Endothelial cell of umbilical vein (primary cell): ENCODE results near the gene RAMACL. TPM values are rescaled to one million over a fixed set of nuclear protein-coding genes. Genes with fewer than 3 reads are reported as not detected.

ENCODE experiments used
- BruUV-seq: library from RNA; stranded (reverse); fragments of 400-500 nt; replicated peaks from 2 replicates; lab custom pipeline; 2021; lab: Mats Ljungman, UMichigan
- CTCF ChIA-PET: fragments of 300-600, 350-600 bp; sonication (Branson Sonifier 250); formaldehyde crosslinking; loops from one replicate; lab custom pipeline; 2021; ENCODE audit warnings: antibody characterized with exemption, inconsistent platforms; lab: Charles Lee
- POLR2A ChIA-PET: fragments of 300-600, 350-600 bp; sonication (Branson Sonifier 250); formaldehyde crosslinking; loops from one replicate; lab custom pipeline; 2021; ENCODE audit warnings: antibody characterized with exemption, inconsistent platforms; lab: Charles Lee
- DNase-seq: peaks from one replicate; pipeline ENCODE4 v3.0.0-alpha.2; 2011; ENCODE audit warnings: low read depth, low spot score
- FAIRE-seq: peaks from 2 replicates; lab custom pipeline; 2011; peaks lifted over from hg19 to GRCh38; lab: Jason Lieb, UNC
- H2AFZ ChIP-seq: 2 replicates; pipeline ENCODE4 v1.6.0; 2012; ENCODE audit warnings: low read depth, low read length, control low read depth, inconsistent platforms
- H3K27ac ChIP-seq: 2 replicates; pipeline ENCODE4 v1.5.1; 2011; ENCODE audit warnings: low read depth, mild to moderate bottlenecking, control low read depth, low read length, moderate library complexity; ENCODE audit not compliant: insufficient read depth
- H3K27me3 ChIP-seq, 2 experiments: 2 replicates each; pipeline versions ENCODE4 v1.6.0 to v1.6.1; 2011; ENCODE audit warnings: low read length in 2 of 2, mixed read lengths in 1 of 2; ENCODE audit not compliant: control insufficient read depth in 2 of 2, insufficient read depth in 2 of 2
- H3K36me3 ChIP-seq, 2 experiments: 2 replicates in 1 of 2; 3 replicates in 1 of 2; pipeline ENCODE4 v1.5.1; 2011; ENCODE audit warnings: low read length in 2 of 2, mild to moderate bottlenecking in 1 of 2, moderate library complexity in 1 of 2; ENCODE audit not compliant: control insufficient read depth in 2 of 2, insufficient read depth in 2 of 2; ENCODE audit errors: extremely low read depth in 1 of 2
- H3K4me1 ChIP-seq: 3 replicates; pipeline ENCODE4 v1.5.1; 2011; ENCODE audit warnings: mild to moderate bottlenecking, low read length; ENCODE audit not compliant: control insufficient read depth, insufficient read depth; ENCODE audit errors: extremely low read depth
- H3K4me2 ChIP-seq: 2 replicates; pipeline ENCODE4 v1.6.1; 2011; ENCODE audit warnings: low read length, control low read depth, mixed read lengths; ENCODE audit not compliant: insufficient read depth
- H3K4me3 ChIP-seq, 3 experiments: fragments of 200-600 bp in 1 of 3; sonication (generic), shearing (Covaris generic) in 1 of 3; replicated peaks in 1 of 3; 2 replicates each; pipeline ENCODE4 v1.5.1; 2011 to 2016; ENCODE audit warnings: control low read depth in 3 of 3, low read length in 3 of 3, mild to moderate bottlenecking in 2 of 3, inconsistent platforms in 1 of 3, low read depth in 1 of 3, moderate library complexity in 1 of 3; ENCODE audit not compliant: insufficient read depth in 1 of 3
- H3K79me2 ChIP-seq: 2 replicates; pipeline ENCODE4 v1.6.0; 2012; ENCODE audit warnings: low read length, inconsistent platforms; ENCODE audit not compliant: control insufficient read depth, insufficient read depth
- H3K9ac ChIP-seq: replicated peaks from 2 replicates; pipeline ENCODE3; 2011; ENCODE audit warnings: low read length, control low read depth; ENCODE audit not compliant: insufficient read depth; ENCODE audit errors: extremely low read depth
- H3K9me1 ChIP-seq: replicated peaks from 3 replicates; pipeline ENCODE4 v1.6.0; 2011; ENCODE audit warnings: mild to moderate bottlenecking, low read length; ENCODE audit not compliant: control insufficient read depth, insufficient read depth; ENCODE audit errors: extremely low read depth
- H3K9me3 ChIP-seq: replicated peaks from 2 replicates; pipeline ENCODE4 v1.5.1; 2012; ENCODE audit warnings: low read length, inconsistent platforms; ENCODE audit not compliant: control insufficient read depth, insufficient read depth
- H4K20me1 ChIP-seq: replicated peaks from 2 replicates; pipeline ENCODE3; 2011; ENCODE audit warnings: mild to moderate bottlenecking, low read length; ENCODE audit not compliant: control insufficient read depth, insufficient read depth; ENCODE audit errors: extremely low read depth
- CTCF ChIP-seq, 2 donors: IDR thresholded peaks; 1 replicate in 1 of 2; 2 replicates in 1 of 2; pipeline ENCODE4 v1.5.1; 2011; ENCODE audit warnings: low read length in 2 of 2, mild to moderate bottlenecking in 2 of 2, moderate library complexity in 2 of 2, control low read depth in 1 of 2, inconsistent platforms in 1 of 2, low read depth in 1 of 2; ENCODE audit not compliant: insufficient read depth in 1 of 2; ENCODE audit errors: extremely low read depth in 1 of 2
- EZH2 ChIP-seq: IDR thresholded peaks from 2 replicates; pipeline ENCODE4 v1.6.1; 2012; ENCODE audit warnings: borderline replicate concordance, low read depth, mild to moderate bottlenecking, moderate library complexity, low read length, inconsistent platforms; ENCODE audit not compliant: severe bottlenecking
- FOS ChIP-seq: IDR thresholded peaks from 2 replicates; pipeline ENCODE4 v1.6.1; 2011; ENCODE audit warnings: mild to moderate bottlenecking, low read length, moderate library complexity, borderline replicate concordance; ENCODE audit not compliant: insufficient read depth
- GATA2 ChIP-seq: IDR thresholded peaks from 2 replicates; pipeline ENCODE4 v1.7.0; 2011; ENCODE audit warnings: low read depth, mild to moderate bottlenecking, moderate library complexity, mixed read lengths, low read length; ENCODE audit not compliant: insufficient read length, insufficient read depth
- MAX ChIP-seq: IDR thresholded peaks from 2 replicates; pipeline ENCODE4 v1.6.1; 2011; ENCODE audit not compliant: insufficient read depth, insufficient read length
- MYC ChIP-seq: IDR thresholded peaks from one replicate; pipeline ENCODE4 v1.6.1; 2011; ENCODE audit warnings: mild to moderate bottlenecking, low read depth, low read length
- POLR2A ChIP-seq: IDR thresholded peaks from 2 replicates; pipeline ENCODE4 v1.6.1; 2012; ENCODE audit warnings: low read depth, mild to moderate bottlenecking, control low read depth, low read length
- POLR2AphosphoS5 ChIP-seq: IDR thresholded peaks from 2 replicates; pipeline ENCODE4 v1.6.1; 2012; ENCODE audit warnings: low read depth, mild to moderate bottlenecking, control low read depth, low read length, moderate library complexity; ENCODE audit not compliant: insufficient read depth
- dilution Hi-C: fragments of 300-500 bp; cut with MboI; formaldehyde crosslinking; loops from one replicate; pipeline ENCODE4 v1.15.0; 2019; ENCODE audit warnings: low sequenced_read_pairs; ENCODE audit not compliant: extremely low pct_ligation_motif_present
- intact Hi-C: fragments of 100-400 bp; cut with micrococcal nuclease; formaldehyde crosslinking; loops from one replicate; pipeline ENCODE4 v1.10.0; 2022
- polyA plus RNA-seq, 4 experiments: library from polyadenylated mRNA; depleted of rRNA in 3 of 4; stranded (reverse) in 3 of 4; unstranded in 1 of 4; fragments of >200 nt; gene quantifications; 2 replicates each; pipeline versions ENCODE4 v1.2.1 to v1.2.3, GENCODE V29; 2011 to 2012; ENCODE audit warnings: missing spikeins in 1 of 4
- total RNA-seq: library from RNA; stranded (reverse); gene quantifications from 2 replicates; pipeline ENCODE4 v1.2.3, GENCODE V29; 2021

Gene RAMACL
- total and polyA plus RNA-seq, 2 donors (not counting 3 experiments of a cell fraction or from before 2014, with no cell fraction given), result 0.17 to 5.3 TPM

- FAIRE-seq, result no peak
- H3K36me3 ChIP-seq, result peaks cover 2 to 5% of the 10 kb centered on the region in 2 experiments
- H3K4me1 ChIP-seq, result peaks cover 31% of the 10 kb centered on the region
- H3K9me3 ChIP-seq, result no peaks in the 10 kb centered on the region
- no peak overlapping the region for H2AFZ ChIP-seq
- H3K4me3 ChIP-seq, result no peak overlapping the region
- H3K4me2 ChIP-seq, result no peak overlapping the region
- intact Hi-C loops (no loop called here), dilution Hi-C loops (no loop called here)
- no peak for DNase-seq
- TF ChIP-seq CTCF (IDR thresholded peaks at IDR 0.05; ENCODE audit: extremely low read depth in 1 of 2, insufficient read depth in 1 of 2, low read depth in 1 of 2, low read length in 2 of 2), result no peak
- TF ChIP-seq POLR2AphosphoS5, result no peak
- TF ChIP-seq MYC, result no peak
- TF ChIP-seq FOS, result no peak
- no peak for TF ChIP-seq GATA2
- TF ChIP-seq EZH2, result no peak
- TF ChIP-seq POLR2A, result no peak
- no peak for TF ChIP-seq MAX
- ChIA-PET POLR2A (no interaction called here), CTCF (interaction anchor here (0.9 kb wide), 1 partner anchor 10 kb away, joined by 3 read pairs; no protein-coding TSS in a partner anchor)
- H3K9me1 ChIP-seq, result no peaks in the 10 kb centered on the region
- H3K79me2 ChIP-seq, result peaks cover 10% of the 10 kb centered on the region
- no TSS peak for BruUV-seq
- no peak overlapping the region for H3K9ac ChIP-seq
- H3K27me3 ChIP-seq, result no peaks in the 10 kb centered on the region
- H4K20me1 ChIP-seq, result no peaks in the 10 kb centered on the region
- no peak overlapping the region for H3K27ac ChIP-seq
These were observed 23.8 kb downstream of the RAMACL start for GRCh38 chr6:166562726-166563125.
